Fibroblast of lung (primary cell): ENCODE measurements around the gene CDKN3.

Experiments used
- EZH2 ChIP-seq: IDR thresholded peaks from 2 replicates; pipeline ENCODE4 v1.5.1; 2012; ENCODE audit warnings: low read length, control low read depth, mild to moderate bottlenecking; ENCODE audit errors: missing control alignments
- TF ChIP-seq, protein P1 (sequence below), 2 donors: IDR thresholded peaks in 1 of 2; conservative IDR thresholded peaks in 1 of 2; 1 replicate in 1 of 2; 2 replicates in 1 of 2; pipeline ENCODE4 v1.5.1; 2011 to 2012; ENCODE audit warnings: low read length in 2 of 2, control low read depth in 1 of 2, inconsistent platforms in 1 of 2, low read depth in 1 of 2, mild to moderate bottlenecking in 1 of 2

DNA sequence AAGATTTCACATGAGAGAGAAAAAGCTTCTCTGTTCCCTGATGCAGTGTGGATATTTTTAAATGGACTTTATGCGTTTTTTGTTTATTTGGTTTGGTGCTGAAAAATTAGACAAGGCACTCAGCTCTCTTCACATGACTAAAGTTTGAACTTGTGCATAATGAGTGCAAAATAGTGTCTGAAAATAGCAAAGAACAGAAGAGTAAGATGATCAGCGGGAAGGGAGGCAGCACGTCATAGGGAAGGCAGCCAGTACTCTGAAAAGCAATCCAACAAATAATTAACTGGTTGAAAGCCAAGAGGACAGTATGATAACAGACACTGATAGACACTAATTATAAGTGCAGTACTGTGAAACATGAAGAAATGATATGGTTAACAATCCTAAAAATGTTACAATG is 46.6 kb upstream of the CDKN3 start:
- TF ChIP-seq, protein P1, sequence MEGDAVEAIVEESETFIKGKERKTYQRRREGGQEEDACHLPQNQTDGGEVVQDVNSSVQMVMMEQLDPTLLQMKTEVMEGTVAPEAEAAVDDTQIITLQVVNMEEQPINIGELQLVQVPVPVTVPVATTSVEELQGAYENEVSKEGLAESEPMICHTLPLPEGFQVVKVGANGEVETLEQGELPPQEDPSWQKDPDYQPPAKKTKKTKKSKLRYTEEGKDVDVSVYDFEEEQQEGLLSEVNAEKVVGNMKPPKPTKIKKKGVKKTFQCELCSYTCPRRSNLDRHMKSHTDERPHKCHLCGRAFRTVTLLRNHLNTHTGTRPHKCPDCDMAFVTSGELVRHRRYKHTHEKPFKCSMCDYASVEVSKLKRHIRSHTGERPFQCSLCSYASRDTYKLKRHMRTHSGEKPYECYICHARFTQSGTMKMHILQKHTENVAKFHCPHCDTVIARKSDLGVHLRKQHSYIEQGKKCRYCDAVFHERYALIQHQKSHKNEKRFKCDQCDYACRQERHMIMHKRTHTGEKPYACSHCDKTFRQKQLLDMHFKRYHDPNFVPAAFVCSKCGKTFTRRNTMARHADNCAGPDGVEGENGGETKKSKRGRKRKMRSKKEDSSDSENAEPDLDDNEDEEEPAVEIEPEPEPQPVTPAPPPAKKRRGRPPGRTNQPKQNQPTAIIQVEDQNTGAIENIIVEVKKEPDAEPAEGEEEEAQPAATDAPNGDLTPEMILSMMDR (conservative IDR thresholded peaks at IDR 0.05 in 1 of 2, IDR thresholded peaks at IDR 0.05 in 1 of 2; ENCODE audit: low read depth in 1 of 2, low read length in 2 of 2): no peak
- TF ChIP-seq EZH2: no peak
